A673 (cell line): ENCODE results near the gene SERAC1.

Experiments
- EZH2 ChIP-seq: fragments of 200-600 bp; sonication (generic); IDR thresholded peaks from 2 replicates; pipeline ENCODE4 v1.6.1; 2017; ENCODE audit warnings: borderline replicate concordance, low read depth, mild to moderate bottlenecking, mixed read lengths, antibody characterized with exemption, low read length; ENCODE audit not compliant: poor library complexity, severe bottlenecking
- TF ChIP-seq, protein P1 (sequence below): fragments of 300-800, 200-600 bp; sonication (generic); conservative IDR thresholded peaks from 2 replicates; pipeline ENCODE4 v1.5.1; 2017; ENCODE audit warnings: low read depth, mild to moderate bottlenecking, antibody characterized with exemption, low read length, moderate library complexity, mixed read lengths

- TF ChIP-seq, protein P1, sequence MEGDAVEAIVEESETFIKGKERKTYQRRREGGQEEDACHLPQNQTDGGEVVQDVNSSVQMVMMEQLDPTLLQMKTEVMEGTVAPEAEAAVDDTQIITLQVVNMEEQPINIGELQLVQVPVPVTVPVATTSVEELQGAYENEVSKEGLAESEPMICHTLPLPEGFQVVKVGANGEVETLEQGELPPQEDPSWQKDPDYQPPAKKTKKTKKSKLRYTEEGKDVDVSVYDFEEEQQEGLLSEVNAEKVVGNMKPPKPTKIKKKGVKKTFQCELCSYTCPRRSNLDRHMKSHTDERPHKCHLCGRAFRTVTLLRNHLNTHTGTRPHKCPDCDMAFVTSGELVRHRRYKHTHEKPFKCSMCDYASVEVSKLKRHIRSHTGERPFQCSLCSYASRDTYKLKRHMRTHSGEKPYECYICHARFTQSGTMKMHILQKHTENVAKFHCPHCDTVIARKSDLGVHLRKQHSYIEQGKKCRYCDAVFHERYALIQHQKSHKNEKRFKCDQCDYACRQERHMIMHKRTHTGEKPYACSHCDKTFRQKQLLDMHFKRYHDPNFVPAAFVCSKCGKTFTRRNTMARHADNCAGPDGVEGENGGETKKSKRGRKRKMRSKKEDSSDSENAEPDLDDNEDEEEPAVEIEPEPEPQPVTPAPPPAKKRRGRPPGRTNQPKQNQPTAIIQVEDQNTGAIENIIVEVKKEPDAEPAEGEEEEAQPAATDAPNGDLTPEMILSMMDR = no peak
- no peak for TF ChIP-seq EZH2
Observed at GRCh38 chr6:158118886-158119285, 49.2 kb downstream of the SERAC1 start.
